Activated CD4-positive, alpha-beta T cell treated with anti-CD3 and anti-CD28 coated beads for 24 hours (primary cell): Measurements from ENCODE around the gene OAS3.
"Not testable (repeated sequence)": the region's sequence is repeated elsewhere in the genome, so short reads cannot be mapped to it uniquely, and the experiment has no call there.

Experiments
- DNase-seq, 2 donors: peaks; one replicate each; pipeline ENCODE4 v3.0.0-alpha.2; 2020; ENCODE audit warnings: low read depth in 2 of 2

The OAS3 gene

DNA sequence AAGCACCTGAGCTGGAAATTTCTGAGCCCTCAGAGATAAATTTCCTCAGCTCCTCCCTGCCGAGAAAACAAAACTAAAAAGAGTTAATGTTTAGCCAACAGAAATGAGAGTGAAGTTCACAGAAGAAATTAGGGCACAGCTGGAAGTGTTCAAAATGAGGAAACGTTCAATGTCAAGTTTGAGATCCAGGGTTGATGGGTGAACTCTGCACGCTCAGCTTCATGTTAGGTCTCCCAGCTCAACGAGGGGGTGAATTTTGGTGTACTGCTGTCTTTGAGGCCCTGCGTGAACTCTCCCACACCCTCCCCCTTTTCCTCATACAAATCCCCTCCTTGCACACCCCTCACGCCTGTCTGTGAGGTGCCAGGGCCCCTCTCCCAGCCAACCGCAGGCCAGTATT, 13.3 kb upstream of the OAS3 start:
- no peak for DNase-seq

DNA sequence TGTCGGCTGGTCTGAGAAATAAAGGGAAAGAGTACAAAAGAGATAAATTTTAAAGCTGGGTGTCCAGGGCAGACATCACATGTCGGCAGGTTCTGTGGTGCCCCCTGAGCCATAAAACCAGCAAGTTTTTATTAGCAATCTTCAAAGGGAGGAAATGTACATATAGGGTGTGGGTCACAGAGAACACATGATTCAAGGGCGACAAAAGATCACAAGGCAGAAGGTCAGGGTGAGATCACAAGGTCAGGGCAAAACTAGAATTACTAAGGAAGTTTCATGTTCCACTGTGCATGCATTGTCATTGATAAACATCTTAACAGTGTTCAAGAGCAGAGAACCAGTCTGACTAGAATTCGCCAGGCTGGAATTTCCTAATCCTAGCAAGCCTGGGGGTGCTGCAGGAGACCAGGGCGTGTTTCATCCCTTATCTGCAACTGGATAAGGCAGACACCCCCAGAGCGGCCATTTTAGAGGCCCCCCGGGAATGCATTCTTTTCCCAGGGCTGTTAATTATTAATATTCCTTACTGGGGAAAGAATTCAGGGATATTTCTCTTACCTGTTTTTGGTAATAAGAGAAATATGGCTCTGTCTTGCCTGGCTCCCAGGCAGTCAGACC, 11.7 kb upstream of the OAS3 start:
- DNase-seq: not testable (repeated sequence)

GRCh38 chr12:112927475-112927874, 10.8 kb upstream of the OAS3 start:
- DNase-seq: no peak

DNA sequence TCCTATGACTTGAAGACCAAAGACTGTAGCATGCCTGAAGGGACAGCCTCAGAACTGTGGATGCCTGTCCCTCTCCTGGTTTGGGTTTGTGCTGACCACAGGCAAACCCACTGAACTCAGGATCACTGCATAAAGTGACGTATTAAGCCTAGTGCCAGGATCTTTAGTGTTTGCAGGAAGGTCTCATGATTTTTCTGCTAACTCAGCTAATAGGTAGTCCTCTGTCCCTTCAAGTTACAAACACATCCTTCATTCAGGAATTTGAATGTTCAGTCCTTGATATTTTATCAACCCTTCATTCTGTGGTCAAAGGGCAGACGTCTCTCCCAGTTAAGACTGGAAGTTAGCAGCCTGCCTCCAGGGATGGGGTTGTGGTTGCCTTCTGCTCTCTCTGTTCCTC, 10.3 kb upstream of the OAS3 start:
- DNase-seq: no peak

- DNase-seq: no peak
These were observed 9.3 kb upstream of the OAS3 start for GRCh38 chr12:112928978-112929377.

GRCh38 chr12:112929715-112930114, 8.6 kb upstream of the OAS3 start:
- DNase-seq: no peak

- no peak for DNase-seq
These were observed 7.9 kb upstream of the OAS3 start for GRCh38 chr12:112930350-112930749.

- no peak for DNase-seq
These were observed 5.7 kb upstream of the OAS3 start for GRCh38 chr12:112932485-112933128.

DNA sequence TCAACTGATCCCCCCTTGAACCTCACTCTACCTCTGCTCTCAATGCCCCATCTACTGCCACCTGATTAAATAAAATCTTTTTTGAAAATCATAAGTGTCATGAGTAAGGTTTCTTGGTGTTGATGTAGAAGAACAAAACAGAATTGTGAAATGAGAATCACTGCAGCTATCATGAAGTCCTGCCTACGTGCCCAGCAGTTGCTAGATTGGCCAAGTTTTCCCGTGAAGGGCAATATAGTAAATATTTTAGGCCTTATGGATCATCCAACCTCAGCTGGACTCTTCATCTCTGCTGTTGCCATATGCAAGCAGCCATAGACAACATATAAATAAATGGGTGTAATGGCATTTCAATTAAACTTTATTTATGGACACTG, 5.2 kb upstream of the OAS3 start:
- DNase-seq: no peak

- no peak for DNase-seq
These were observed 2.0 kb upstream of the OAS3 start for GRCh38 chr12:112936264-112936663.

DNA sequence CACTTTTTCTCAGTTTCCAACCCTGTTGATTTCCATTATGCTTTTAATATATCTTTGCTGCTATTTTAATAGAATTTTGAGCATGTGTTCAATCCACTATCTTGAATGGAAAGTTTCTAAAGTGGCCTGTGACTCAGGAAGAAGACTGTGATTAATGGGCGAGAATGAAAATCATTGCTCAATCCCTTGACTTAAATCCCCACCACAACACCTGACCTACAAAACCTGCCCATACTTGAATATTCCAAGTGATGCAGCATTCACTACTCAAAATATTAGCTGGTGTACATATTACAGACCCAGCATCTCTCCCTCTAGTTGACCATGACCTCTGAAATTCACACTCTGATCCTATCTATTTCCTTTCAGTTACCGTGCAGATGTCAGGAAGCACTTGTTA, 1.3 kb upstream of the OAS3 start:
- DNase-seq: no peak

- no peak for DNase-seq
These were observed 477 bp downstream of the OAS3 start for GRCh38 chr12:112938751-112939150.

DNA sequence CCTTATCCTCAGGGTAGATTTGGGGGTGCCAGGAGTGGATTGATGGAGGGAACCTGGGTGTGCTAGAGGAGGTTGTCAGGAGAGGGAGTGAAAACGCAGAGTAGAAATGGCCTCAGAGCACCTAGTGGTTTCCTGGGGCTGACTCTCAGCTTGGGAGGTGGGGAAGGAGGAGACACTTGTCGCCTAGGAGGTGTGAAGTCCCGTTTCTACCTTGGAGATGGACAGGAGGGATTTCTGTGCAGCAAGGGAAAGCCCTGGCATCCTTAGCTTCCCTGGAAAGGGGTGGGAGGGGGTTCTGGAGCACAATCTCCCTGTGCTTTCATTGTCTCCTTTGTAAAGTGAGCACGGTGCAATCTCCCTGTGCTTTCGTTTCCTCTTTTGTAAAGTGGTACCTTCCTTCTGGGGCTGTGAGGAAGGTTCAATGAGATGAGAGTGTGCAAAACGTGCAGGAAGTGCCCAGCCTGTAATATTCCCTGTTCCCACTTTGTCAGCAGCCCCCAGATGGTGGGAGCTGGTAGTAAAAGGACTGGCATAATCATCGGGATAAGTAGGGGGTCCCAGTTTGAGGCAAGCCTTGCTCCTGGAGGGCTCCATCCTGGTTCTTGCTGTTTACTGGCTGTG, 1.6 kb downstream of the OAS3 start:
- no peak for DNase-seq

DNA sequence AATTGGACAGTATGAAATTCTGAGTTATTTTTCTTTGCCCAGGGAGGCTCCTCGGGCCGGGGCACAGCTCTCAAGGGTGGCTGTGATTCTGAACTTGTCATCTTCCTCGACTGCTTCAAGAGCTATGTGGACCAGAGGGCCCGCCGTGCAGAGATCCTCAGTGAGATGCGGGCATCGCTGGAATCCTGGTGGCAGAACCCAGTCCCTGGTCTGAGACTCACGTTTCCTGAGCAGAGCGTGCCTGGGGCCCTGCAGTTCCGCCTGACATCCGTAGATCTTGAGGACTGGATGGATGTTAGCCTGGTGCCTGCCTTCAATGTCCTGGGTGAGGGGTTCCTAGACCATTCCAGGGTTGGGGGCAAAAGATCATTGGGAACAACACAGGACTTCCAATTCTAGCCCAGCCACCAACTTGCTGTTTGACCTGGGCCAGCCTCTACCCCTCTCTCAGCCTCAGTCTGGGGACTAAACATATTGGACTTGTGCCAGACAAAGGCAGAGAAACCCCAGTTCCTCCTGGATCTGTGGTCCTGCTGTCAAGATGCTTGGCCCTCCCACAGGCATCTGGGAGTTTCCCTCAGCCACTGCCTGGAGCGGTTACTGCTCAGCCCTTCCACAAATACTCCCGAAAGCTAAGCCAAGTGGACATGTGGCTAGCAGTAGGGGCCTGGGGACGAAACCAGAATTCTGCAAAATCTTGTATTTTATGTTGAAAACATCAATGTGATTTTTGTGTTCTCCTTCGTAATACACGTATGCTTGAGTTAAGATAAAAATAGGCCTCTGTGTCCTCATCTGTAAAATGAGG, 3.5 kb downstream of the OAS3 start:
- DNase-seq: no peak

- no peak for DNase-seq
These were observed 4.3 kb downstream of the OAS3 start for GRCh38 chr12:112942572-112942971.

DNA sequence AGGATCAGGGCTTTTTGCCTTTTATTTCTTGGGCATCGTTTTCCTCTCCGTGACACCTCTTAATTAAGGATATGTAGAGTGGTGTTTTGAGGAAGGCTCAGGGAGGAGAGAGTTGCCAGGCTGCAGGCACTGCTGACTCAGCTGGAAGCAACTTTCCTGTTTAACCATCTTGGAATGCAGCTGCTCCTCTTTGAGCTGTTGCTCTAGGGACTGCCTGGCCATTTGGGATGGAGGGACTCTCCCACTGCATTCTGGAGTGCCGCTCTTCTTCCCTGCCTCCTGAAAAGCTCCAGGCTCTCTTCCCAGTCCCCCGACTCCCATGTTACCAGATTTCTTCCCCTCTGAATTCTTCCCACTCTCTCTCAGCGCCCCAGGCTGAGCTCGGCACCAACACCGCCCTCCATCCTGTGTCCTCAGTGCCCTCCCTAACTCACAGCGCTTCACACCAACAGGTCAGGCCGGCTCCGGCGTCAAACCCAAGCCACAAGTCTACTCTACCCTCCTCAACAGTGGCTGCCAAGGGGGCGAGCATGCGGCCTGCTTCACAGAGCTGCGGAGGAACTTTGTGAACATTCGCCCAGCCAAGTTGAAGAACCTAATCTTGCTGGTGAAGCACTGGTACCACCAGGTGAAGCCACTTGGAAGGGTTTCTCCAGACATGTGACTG, 5.9 kb downstream of the OAS3 start:
- DNase-seq: no peak

- no peak for DNase-seq
These were observed 7.2 kb downstream of the OAS3 start for GRCh38 chr12:112945515-112945914.

DNA sequence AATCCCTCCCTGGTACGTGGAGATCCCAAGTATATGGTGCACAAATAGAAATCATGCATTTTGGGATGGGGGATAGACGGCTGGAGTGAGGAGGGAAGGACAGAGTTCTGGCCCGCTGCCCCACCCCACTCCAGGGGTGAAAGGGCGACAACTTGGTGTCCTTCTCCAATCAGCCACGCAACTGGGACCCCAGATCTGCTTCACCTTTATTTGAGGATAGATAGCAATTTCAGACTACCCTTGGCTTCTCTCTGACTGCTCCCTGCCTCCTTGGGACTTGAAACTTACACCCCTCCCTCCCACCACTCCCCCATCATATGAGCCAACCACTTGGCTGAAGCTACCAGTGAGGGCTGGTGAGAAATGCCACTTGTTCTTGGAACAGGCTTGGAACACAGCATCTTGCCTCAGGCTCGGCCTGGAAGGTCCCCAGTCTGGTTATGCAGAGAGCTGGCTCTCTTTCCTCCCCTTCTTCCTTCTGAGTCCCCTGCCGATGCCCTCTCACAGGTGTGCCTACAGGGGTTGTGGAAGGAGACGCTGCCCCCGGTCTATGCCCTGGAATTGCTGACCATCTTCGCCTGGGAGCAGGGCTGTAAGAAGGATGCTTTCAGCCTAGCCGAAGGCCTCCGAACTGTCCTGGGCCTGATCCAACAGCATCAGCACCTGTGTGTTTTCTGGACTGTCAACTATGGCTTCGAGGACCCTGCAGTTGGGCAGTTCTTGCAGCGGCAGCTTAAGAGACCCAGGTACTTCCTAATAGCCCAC, 8.1 kb downstream of the OAS3 start:
- DNase-seq: no peak

DNA sequence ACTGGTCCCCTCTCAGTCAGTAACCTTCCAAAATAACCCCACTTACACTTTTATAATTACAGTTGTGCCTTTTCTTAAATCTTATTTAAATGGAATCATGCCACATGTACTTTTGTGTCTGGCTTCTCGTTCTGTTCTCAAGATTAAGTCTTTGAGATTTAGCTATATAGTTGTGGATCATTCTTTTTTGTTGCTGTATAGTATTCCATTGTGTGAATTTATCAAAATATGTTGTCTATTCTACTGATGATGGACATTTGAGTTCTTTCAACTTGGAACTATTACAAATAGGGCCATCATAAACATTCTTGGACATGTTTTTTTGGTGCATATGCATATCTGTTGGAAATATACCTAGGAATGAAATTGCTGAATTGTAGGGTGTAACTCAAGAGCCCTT, 9.0 kb downstream of the OAS3 start:
- DNase-seq: no peak

DNA sequence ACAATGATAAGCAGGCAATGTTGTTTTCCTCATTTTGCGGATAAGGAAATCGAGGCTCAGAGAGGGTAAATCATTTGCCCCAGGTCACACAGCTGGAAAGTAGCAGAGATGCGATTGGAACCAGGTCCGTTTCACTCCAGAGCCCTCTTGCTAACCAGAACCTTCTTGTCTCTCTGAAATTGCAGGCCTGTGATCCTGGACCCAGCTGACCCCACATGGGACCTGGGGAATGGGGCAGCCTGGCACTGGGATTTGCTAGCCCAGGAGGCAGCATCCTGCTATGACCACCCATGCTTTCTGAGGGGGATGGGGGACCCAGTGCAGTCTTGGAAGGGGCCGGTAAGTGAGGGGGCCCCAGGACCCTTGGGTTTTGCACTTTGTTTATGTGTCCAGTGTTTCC, 9.5 kb downstream of the OAS3 start:
- DNase-seq: no peak

DNA sequence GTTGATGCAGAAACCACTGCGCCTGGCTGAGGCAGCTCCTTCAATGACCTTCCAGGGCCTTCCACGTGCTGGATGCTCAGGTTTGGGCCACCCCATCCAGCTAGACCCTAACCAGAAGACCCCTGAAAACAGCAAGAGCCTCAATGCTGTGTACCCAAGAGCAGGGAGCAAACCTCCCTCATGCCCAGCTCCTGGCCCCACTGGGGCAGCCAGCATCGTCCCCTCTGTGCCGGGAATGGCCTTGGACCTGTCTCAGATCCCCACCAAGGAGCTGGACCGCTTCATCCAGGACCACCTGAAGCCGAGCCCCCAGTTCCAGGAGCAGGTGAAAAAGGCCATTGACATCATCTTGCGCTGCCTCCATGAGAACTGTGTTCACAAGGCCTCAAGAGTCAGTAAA, 10.5 kb downstream of the OAS3 start:
- DNase-seq: no peak
